Measurements from ENCODE around the gene C14orf180. TPM values are rescaled to one million over a fixed set of nuclear protein-coding genes. Genes with fewer than 3 reads are reported as not detected.
"Not testable (repeated sequence)": the region's sequence is repeated elsewhere in the genome, so short reads cannot be mapped to it uniquely, and the experiment has no call there.

Gene C14orf180
- total RNA-seq, 2 experiments from 2014 or later, result not detected

GRCh38 chr14:104610749-104611310, 31.3 kb downstream of the C14orf180 start:
- H3K4me1 Mint-ChIP-seq (ENCODE audit: low read depth), result no peaks in the 10 kb centered on the region
- no peak overlapping the region for H3K27ac Mint-ChIP-seq
- DNase-seq, result no peak
- peaks cover 19% of the 10 kb centered on the region for H3K27me3 Mint-ChIP-seq (ENCODE audit: low read depth)
- CTCF ChIA-PET, result no interaction called here
- H3K36me3 Mint-ChIP-seq (ENCODE audit: low read depth), result no peaks in the 10 kb centered on the region
- intact Hi-C loops (cut with micrococcal nuclease), result no loop called here
- H3K4me3 Mint-ChIP-seq, result no peak overlapping the region
- H3K9me3 Mint-ChIP-seq, result no peaks in the 10 kb centered on the region

- Mint-ChIP-seq H3K27me3 (ENCODE audit: low read depth) (peaks cover 18% of the 10 kb centered on the region), H3K36me3 (ENCODE audit: low read depth) (no peaks in the 10 kb centered on the region), H3K27ac (no peak overlapping the region), H3K4me3 (no peak overlapping the region), H3K4me1 (ENCODE audit: low read depth) (no peaks in the 10 kb centered on the region), H3K9me3 (no peaks in the 10 kb centered on the region)
- intact Hi-C loops (cut with micrococcal nuclease), result no loop called here
- CTCF ChIA-PET, result no interaction called here
- no peak for DNase-seq
These were observed 32.3 kb downstream of the C14orf180 start for GRCh38 chr14:104611881-104612280.

- intact Hi-C loops (cut with micrococcal nuclease), result no loop called here
- H3K4me1 Mint-ChIP-seq (ENCODE audit: low read depth), result no peaks in the 10 kb centered on the region
These were observed 34.7 kb downstream of the C14orf180 start for GRCh38 chr14:104614126-104614812.

GRCh38 chr14:104624939-104625338, 45.4 kb downstream of the C14orf180 start:
- no peak for DNase-seq
- Mint-ChIP-seq H3K27ac (no peak overlapping the region), H3K36me3 (ENCODE audit: low read depth) (no peaks in the 10 kb centered on the region), H3K4me3 (no peak overlapping the region), H3K4me1 (ENCODE audit: low read depth) (no peaks in the 10 kb centered on the region), H3K27me3 (ENCODE audit: low read depth) (peaks cover 10% of the 10 kb centered on the region), H3K9me3 (peaks cover 16% of the 10 kb centered on the region)
- intact Hi-C loops (cut with micrococcal nuclease), result no loop called here
- CTCF ChIA-PET, result interaction anchor here (0.6 to 1.0 kb wide), 2 partner anchors 26 to 547 kb away, joined by 3 read pairs; no protein-coding TSS in a partner anchor

More at GRCh38 chr14:104614126-104614812, 34.7 kb downstream of the C14orf180 start:
- DNase-seq, result no peak
- CTCF ChIA-PET, result no interaction called here
- H3K27me3 Mint-ChIP-seq (ENCODE audit: low read depth), result peaks cover 18% of the 10 kb centered on the region
- H3K36me3 Mint-ChIP-seq (ENCODE audit: low read depth), result no peaks in the 10 kb centered on the region
- no peaks in the 10 kb centered on the region for H3K9me3 Mint-ChIP-seq
- no peak overlapping the region for H3K27ac Mint-ChIP-seq
- H3K4me3 Mint-ChIP-seq, result no peak overlapping the region

- peaks cover 9% of the 10 kb centered on the region for H3K9me3 Mint-ChIP-seq
- H3K36me3 Mint-ChIP-seq (ENCODE audit: low read depth), result no peaks in the 10 kb centered on the region
- no peak overlapping the region for H3K4me3 Mint-ChIP-seq
- H3K27me3 Mint-ChIP-seq (ENCODE audit: low read depth), result no peaks in the 10 kb centered on the region
- CTCF ChIA-PET, result no interaction called here
- no peak for DNase-seq
- intact Hi-C loops (cut with micrococcal nuclease), result no loop called here
- H3K27ac Mint-ChIP-seq, result no peak overlapping the region
- H3K4me1 Mint-ChIP-seq (ENCODE audit: low read depth), result no peaks in the 10 kb centered on the region
These were observed 53.2 kb downstream of the C14orf180 start for GRCh38 chr14:104632781-104633180.

- no peak overlapping the region for H3K4me3 Mint-ChIP-seq
- CTCF ChIA-PET, result no interaction called here
- H3K9me3 Mint-ChIP-seq, result peaks cover 4% of the 10 kb centered on the region
- no peak overlapping the region for H3K27ac Mint-ChIP-seq
- H3K27me3 Mint-ChIP-seq (ENCODE audit: low read depth), result no peaks in the 10 kb centered on the region
- no peaks in the 10 kb centered on the region for H3K36me3 Mint-ChIP-seq (ENCODE audit: low read depth)
- no peaks in the 10 kb centered on the region for H3K4me1 Mint-ChIP-seq (ENCODE audit: low read depth)
- DNase-seq, result no peak
- intact Hi-C loops (cut with micrococcal nuclease), result no loop called here
These were observed 53.9 kb downstream of the C14orf180 start for GRCh38 chr14:104633276-104634137.

- intact Hi-C loops (cut with micrococcal nuclease), result no loop called here
- H3K9me3 Mint-ChIP-seq, result no peaks in the 10 kb centered on the region
- H3K27me3 Mint-ChIP-seq (ENCODE audit: low read depth), result peaks cover 2% of the 10 kb centered on the region
- H3K4me3 Mint-ChIP-seq, result no peak overlapping the region
- DNase-seq, result no peak
- CTCF ChIA-PET, result no interaction called here
- no peak overlapping the region for H3K27ac Mint-ChIP-seq
- H3K36me3 Mint-ChIP-seq (ENCODE audit: low read depth), result no peaks in the 10 kb centered on the region
- H3K4me1 Mint-ChIP-seq (ENCODE audit: low read depth), result no peaks in the 10 kb centered on the region
These were observed 54.7 kb downstream of the C14orf180 start for GRCh38 chr14:104634138-104634760.

- Mint-ChIP-seq H3K36me3 (ENCODE audit: low read depth) (no peaks in the 10 kb centered on the region), H3K27ac (no peak overlapping the region)
These were observed 55.5 kb downstream of the C14orf180 start for GRCh38 chr14:104634886-104635570.

GRCh38 chr14:104635717-104636116, 56.2 kb downstream of the C14orf180 start:
- Mint-ChIP-seq H3K36me3 (ENCODE audit: low read depth) (no peaks in the 10 kb centered on the region), H3K4me1 (ENCODE audit: low read depth) (no peaks in the 10 kb centered on the region), H3K9me3 (no peaks in the 10 kb centered on the region), H3K27me3 (ENCODE audit: low read depth) (peaks cover 8% of the 10 kb centered on the region), H3K4me3 (no peak overlapping the region), H3K27ac (no peak overlapping the region)
- CTCF ChIA-PET, result no interaction called here
- DNase-seq, result no peak
- intact Hi-C loops (cut with micrococcal nuclease), result no loop called here

More at GRCh38 chr14:104634886-104635570, 55.5 kb downstream of the C14orf180 start:
- DNase-seq, result no peak
- intact Hi-C loops (cut with micrococcal nuclease), result no loop called here
- Mint-ChIP-seq H3K4me1 (ENCODE audit: low read depth) (no peaks in the 10 kb centered on the region), H3K27me3 (ENCODE audit: low read depth) (peaks cover 7% of the 10 kb centered on the region), H3K4me3 (no peak overlapping the region), H3K9me3 (no peaks in the 10 kb centered on the region)
- CTCF ChIA-PET, result no interaction called here

GRCh38 chr14:104636131-104636530, 56.6 kb downstream of the C14orf180 start:
- H3K4me3 Mint-ChIP-seq, result no peak overlapping the region
- intact Hi-C loops (cut with micrococcal nuclease), result no loop called here
- CTCF ChIA-PET, result no interaction called here

GRCh38 chr14:104636846-104637545, 57.4 kb downstream of the C14orf180 start:
- H3K27ac Mint-ChIP-seq; DNase-seq; intact Hi-C loops (cut with micrococcal nuclease); H3K36me3 Mint-ChIP-seq (ENCODE audit: low read depth); H3K9me3 Mint-ChIP-seq; H3K4me3 Mint-ChIP-seq; H3K4me1 Mint-ChIP-seq (ENCODE audit: low read depth); H3K27me3 Mint-ChIP-seq (ENCODE audit: low read depth); CTCF ChIA-PET: not testable (repeated sequence)

More at GRCh38 chr14:104636131-104636530, 56.6 kb downstream of the C14orf180 start:
- Mint-ChIP-seq H3K27me3 (ENCODE audit: low read depth) (peaks cover 8% of the 10 kb centered on the region), H3K27ac (no peak overlapping the region), H3K36me3 (ENCODE audit: low read depth) (no peaks in the 10 kb centered on the region), H3K4me1 (ENCODE audit: low read depth) (no peaks in the 10 kb centered on the region), H3K9me3 (no peaks in the 10 kb centered on the region)
- no peak for DNase-seq

All from activated naive CD4-positive, alpha-beta T cell treated with anti-CD3 and anti-CD28 coated beads for 36 hours (primary cell).